Testis (tissue), 3 donors: ENCODE data around the gene YPEL1. TPM values are rescaled to one million over a fixed set of nuclear protein-coding genes. Genes with fewer than 3 reads are reported as not detected.

Experiments
- DNase-seq: peaks from one replicate; pipeline ENCODE4 v3.0.0-alpha.2; 2019
- H3K27ac ChIP-seq, 2 donors: fragments of 200-600 bp; sonication (generic); one replicate each; pipeline ENCODE4 v1.5.1; 2019
- H3K27me3 ChIP-seq: fragments of 200-600 bp; sonication (generic); one replicate; pipeline ENCODE4 v1.5.1; 2019
- H3K36me3 ChIP-seq: fragments of 200-600 bp; sonication (generic); one replicate; pipeline ENCODE4 v1.5.1; 2017; ENCODE audit warnings: low read depth; ENCODE audit errors: missing control alignments
- H3K4me1 ChIP-seq: fragments of 200-600 bp; sonication (generic); one replicate; pipeline ENCODE4 v1.5.1; 2019
- H3K4me3 ChIP-seq, 2 donors: fragments of 200-600 bp; sonication (generic); one replicate each; pipeline ENCODE4 v1.5.1; 2017 to 2019
- H3K9me3 ChIP-seq: fragments of 200-600 bp; sonication (generic); one replicate; pipeline ENCODE4 v1.5.1; 2017
- POLR2A ChIP-seq: fragments of 450-650 bp; IDR thresholded peaks from one replicate; pipeline ENCODE4 v1.6.1; 2017; ENCODE audit warnings: antibody characterized with exemption, mild to moderate bottlenecking, moderate library complexity
- whole genome bisulfite sequencing, 2 donors: methylation state at CpG; one replicate each; pipeline ENCODE4 v1.1.5; 2018; 5-methylcytosine and 5-hydroxymethylcytosine counted together
- intact Hi-C: fragments of 100-400 bp; cut with DNase I; formaldehyde crosslinking; loops from one replicate; pipeline ENCODE4 v1.15.1; 2023; ENCODE audit warnings: low total_unique reads
- polyA plus RNA-seq: library from polyadenylated mRNA; stranded (reverse); fragments of 350-450 nt; fragmentation: Illumina TruSeq; extraction: RNeasy Lipid Tissue Mini Kit (QIAGEN cat#74804); gene quantifications from one replicate; pipeline ENCODE4 v1.2.3, GENCODE V29; 2014; ENCODE audit warnings: low read depth, low replicate concordance; ENCODE audit not compliant: insufficient read depth
- total RNA-seq, 2 donors: library from RNA; depleted of rRNA; stranded (reverse); fragments of >200 nt; gene quantifications; one replicate each; pipeline ENCODE4 v1.2.3, GENCODE V29; 2016
- TF ChIP-seq, protein P1 (sequence below), 3 experiments: fragments of 450-650 bp in 2 of 3; fragments of 200-600 bp in 1 of 3; sonication (generic) in 1 of 3; IDR thresholded peaks; one replicate each; pipeline ENCODE4 v1.5.1; 2016 to 2019; ENCODE audit warnings: antibody characterized with exemption in 3 of 3, mild to moderate bottlenecking in 2 of 3, moderate library complexity in 1 of 3

The YPEL1 gene
- total and polyA plus RNA-seq, 3 donors from 2014 or later = 83.6 to 169 (median 168) TPM

DNA sequence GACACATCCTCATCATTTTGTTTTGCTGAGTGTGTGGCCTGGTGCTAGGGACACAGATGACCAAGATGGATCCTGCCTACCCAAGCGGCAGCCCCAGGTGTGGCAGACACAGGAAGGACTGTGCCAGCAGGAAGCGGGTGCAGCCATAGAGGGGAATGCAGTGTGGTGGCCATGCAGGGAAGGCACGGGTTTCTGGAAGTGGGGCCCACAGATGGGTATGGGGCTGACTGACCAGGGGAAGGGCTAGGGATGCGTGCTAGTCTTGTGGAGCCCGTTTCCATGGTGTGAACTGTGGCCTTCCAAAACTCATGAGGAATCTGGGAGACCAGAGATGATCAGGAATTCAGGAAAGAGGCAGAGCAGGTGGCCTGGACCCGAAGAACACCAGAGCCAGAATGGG, 33.5 kb downstream of the YPEL1 start:
- intact Hi-C loops = no loop called here
- TF ChIP-seq POLR2A = no peak
- Histone ChIP-seq H3K27ac (no peak overlapping the region), H3K27me3 (no peaks in the 10 kb centered on the region), H3K4me3 (no peak overlapping the region), H3K9me3 (no peaks in the 10 kb centered on the region), H3K36me3 (no peaks in the 10 kb centered on the region), H3K4me1 (peaks cover 7% of the 10 kb centered on the region)
- DNase-seq = no peak
- 95 to 97% methylated on average over 6 of the region's 6 CpGs for WGBS, 2 donors

DNA sequence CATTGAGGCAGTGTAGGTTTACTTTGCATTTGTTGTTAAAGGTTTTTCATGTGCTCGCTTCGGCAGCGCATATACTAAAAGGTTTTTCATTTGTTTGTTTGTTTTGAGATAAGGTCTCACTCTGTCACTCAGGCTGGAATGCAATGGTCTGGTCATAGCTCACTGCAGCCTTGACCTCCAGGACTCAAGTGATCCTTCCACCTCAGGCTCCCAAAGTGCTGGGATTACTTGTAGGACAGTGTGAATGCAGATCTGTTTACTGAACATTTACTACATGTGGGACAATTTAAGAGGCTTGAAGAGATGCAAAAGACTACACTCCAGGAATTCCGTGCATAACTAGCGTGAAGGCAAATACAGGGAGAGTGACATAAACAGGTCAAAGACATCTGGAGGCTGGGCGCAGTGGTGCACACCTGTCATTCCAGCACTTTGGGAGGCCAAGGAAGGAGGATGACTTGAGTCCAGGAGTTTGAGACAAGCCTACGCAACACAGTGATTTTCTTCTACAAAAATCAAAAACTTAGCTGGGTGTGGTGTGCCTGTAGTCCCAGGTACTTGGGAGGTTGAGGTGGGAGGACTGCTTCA, 34.1 kb downstream of the YPEL1 start:
- DNase-seq = no peak
- no peak for TF ChIP-seq POLR2A
- TF ChIP-seq, protein P1, sequence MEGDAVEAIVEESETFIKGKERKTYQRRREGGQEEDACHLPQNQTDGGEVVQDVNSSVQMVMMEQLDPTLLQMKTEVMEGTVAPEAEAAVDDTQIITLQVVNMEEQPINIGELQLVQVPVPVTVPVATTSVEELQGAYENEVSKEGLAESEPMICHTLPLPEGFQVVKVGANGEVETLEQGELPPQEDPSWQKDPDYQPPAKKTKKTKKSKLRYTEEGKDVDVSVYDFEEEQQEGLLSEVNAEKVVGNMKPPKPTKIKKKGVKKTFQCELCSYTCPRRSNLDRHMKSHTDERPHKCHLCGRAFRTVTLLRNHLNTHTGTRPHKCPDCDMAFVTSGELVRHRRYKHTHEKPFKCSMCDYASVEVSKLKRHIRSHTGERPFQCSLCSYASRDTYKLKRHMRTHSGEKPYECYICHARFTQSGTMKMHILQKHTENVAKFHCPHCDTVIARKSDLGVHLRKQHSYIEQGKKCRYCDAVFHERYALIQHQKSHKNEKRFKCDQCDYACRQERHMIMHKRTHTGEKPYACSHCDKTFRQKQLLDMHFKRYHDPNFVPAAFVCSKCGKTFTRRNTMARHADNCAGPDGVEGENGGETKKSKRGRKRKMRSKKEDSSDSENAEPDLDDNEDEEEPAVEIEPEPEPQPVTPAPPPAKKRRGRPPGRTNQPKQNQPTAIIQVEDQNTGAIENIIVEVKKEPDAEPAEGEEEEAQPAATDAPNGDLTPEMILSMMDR (IDR thresholded peaks at IDR 0.05) = no peak
- H3K4me3 ChIP-seq = no peak overlapping the region
- intact Hi-C loops = no loop called here
- no peaks in the 10 kb centered on the region for H3K27me3 ChIP-seq
- H3K36me3 ChIP-seq = no peaks in the 10 kb centered on the region
- H3K27ac ChIP-seq = no peak overlapping the region
- no peaks in the 10 kb centered on the region for H3K9me3 ChIP-seq
- peaks cover 7% of the 10 kb centered on the region for H3K4me1 ChIP-seq
- whole genome bisulfite sequencing, 2 donors = 93 to 97% methylated on average over 7 of the region's 7 CpGs

DNA sequence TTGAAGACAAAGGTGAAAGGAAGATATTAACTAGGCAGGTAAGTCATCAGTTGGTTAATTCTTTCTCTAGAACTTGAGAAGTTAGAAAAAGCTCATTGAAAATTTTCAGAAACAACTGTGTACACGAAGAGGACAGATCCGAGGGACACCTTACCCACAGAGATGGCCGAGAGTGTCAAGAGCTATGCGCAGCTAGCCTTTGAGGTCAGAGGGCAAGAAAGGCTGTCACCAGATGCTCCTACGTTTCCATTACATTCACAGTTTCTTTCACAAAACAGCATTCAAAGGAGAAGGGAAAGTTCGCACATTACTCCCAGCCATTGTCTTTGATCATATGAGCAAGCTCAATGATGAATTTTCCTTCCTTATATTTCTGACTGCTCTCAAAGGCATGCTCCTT, 34.8 kb downstream of the YPEL1 start:
- 90 to 95% methylated on average over 6 of the region's 6 CpGs for WGBS, 2 donors
- DNase-seq = no peak
- no peaks in the 10 kb centered on the region for H3K9me3 ChIP-seq
- no peak overlapping the region for H3K4me3 ChIP-seq
- no peaks in the 10 kb centered on the region for H3K36me3 ChIP-seq
- no peak overlapping the region for H3K27ac ChIP-seq
- peaks cover 7% of the 10 kb centered on the region for H3K4me1 ChIP-seq
- intact Hi-C loops = no loop called here
- H3K27me3 ChIP-seq = no peaks in the 10 kb centered on the region
- TF ChIP-seq POLR2A = no peak
- TF ChIP-seq, protein P1 (IDR thresholded peaks at IDR 0.05) = no peak

DNA sequence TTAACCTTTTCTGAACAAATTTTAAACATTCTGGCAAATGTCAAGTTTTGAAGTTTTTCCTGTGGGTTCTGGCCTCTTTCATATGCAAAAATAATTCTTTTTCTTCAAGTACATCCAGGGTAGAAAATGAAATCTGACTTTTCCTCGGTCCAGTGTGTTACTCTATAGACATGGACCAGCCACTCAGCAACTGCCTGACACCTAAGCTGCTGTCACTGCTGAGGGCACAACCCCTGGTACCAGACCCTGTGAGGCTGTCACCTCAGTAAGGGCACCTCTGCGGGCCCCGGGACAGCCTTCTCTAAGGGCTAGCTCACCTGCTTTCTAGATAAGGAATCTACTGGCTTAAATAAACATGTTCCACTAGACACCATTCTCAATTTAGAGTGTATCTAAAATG, 36.0 kb downstream of the YPEL1 start:
- H3K4me3 ChIP-seq = no peak overlapping the region
- intact Hi-C loops = no loop called here
- H3K27ac ChIP-seq = no peak overlapping the region
- no peaks in the 10 kb centered on the region for H3K9me3 ChIP-seq
- DNase-seq = no peak
- H3K36me3 ChIP-seq = no peaks in the 10 kb centered on the region
- WGBS, 2 donors = 86 to 93% methylated on average over 3 of the region's 3 CpGs
- no peaks in the 10 kb centered on the region for H3K27me3 ChIP-seq
- TF ChIP-seq POLR2A = no peak
- TF ChIP-seq, protein P1 (IDR thresholded peaks at IDR 0.05) = no peak
- peaks cover 7% of the 10 kb centered on the region for H3K4me1 ChIP-seq

DNA sequence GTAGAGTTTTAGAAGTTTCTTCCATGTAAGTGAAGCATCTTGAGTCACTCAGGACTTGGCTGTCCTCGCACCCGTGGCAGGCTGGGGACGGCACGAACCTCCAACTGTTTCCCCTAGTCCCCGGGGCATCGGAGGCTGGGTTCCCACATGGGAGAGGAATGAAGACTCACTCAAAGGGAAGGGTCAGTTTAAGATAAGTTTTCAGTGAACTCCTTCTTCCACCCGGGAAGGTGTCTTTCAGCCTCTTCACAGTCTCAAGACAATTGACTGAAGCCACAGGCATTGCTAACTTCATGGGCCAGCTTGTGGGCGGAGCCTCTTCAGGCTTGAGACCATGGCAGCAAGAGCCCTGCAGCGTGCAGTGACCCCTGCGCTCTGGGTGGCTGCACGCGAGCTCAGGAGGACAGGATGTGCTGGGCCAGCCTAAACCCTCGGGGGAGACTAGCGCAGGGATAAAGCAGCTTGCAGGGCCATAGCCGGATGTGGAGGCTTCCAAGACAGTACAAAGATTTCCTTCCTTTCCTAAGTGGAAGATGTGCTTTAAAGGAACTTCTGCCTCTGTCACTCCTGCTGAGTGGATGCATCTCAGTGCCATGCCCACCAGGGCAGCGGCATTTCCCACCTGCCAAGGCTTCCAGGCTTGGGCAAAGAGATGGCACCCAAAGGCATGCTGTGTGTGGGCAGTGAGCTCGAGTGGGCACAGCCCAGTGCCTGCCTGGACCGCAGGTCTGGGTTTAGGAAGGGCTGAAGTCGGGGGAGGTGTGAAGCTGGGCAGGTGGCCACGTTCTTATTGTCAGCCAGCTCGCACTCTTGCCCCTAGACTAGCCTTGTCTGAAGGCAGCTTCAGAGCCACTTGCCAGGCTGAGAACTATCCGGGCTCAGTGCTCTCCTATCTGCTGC, 36.9 kb downstream of the YPEL1 start:
- intact Hi-C loops = no loop called here
- TF ChIP-seq, protein P1 (IDR thresholded peaks at IDR 0.05) = no peak
- TF ChIP-seq POLR2A = no peak
- 56 to 62% methylated on average over 13 to 22 of the region's 22 CpGs for WGBS, 2 donors
- H3K36me3 ChIP-seq = no peaks in the 10 kb centered on the region
- H3K4me1 ChIP-seq = peaks cover 7% of the 10 kb centered on the region
- no peaks in the 10 kb centered on the region for H3K27me3 ChIP-seq
- peak overlapping the region in 1 of 2 donors; percentile 44 for H3K27ac ChIP-seq
- DNase-seq = peak; percentile 59
- no peaks in the 10 kb centered on the region for H3K9me3 ChIP-seq
- H3K4me3 ChIP-seq = no peak overlapping the region
